IMR-90 (cell line): ENCODE data around the gene PIP4K2A. TPM values are rescaled to one million over a fixed set of nuclear protein-coding genes. Genes with fewer than 3 reads are reported as not detected.

ENCODE experiments used
- ATAC-seq: fragments of 200-7000 bp; cut with Tn5 transposase; 2 replicates; pipeline ENCODE4 v1.9.1; 2020; ENCODE audit warnings: low read depth, mild to moderate bottlenecking, moderate library complexity
- BruUV-seq: library from RNA; stranded (reverse); fragments of 400-500 nt; replicated peaks from 2 replicates; lab custom pipeline; 2021; lab: Mats Ljungman, UMichigan
- CTCF ChIA-PET: fragments of 300-600 bp; formaldehyde crosslinking; extraction: SDS; loops from one replicate; lab custom pipeline; 2021; ENCODE audit warnings: antibody characterized with exemption; lab: Yijun Ruan, JAX
- POLR2A ChIA-PET: fragments of 300-600 bp; sonication (Branson Sonifier 250); formaldehyde crosslinking; loops from one replicate; lab custom pipeline; 2022; ENCODE audit warnings: antibody characterized with exemption; ENCODE audit not compliant: unreplicated experiment; lab: Charles Lee
- DNase-seq: peaks from one replicate; pipeline ENCODE4 v3.0.0; 2013
- H2AFZ ChIP-seq: replicated peaks from 2 replicates; pipeline ENCODE3; 2013; ENCODE audit warnings: low read length, mild to moderate bottlenecking; ENCODE audit not compliant: poor library complexity
- H2AK5ac ChIP-seq: 2 replicates; pipeline ENCODE4 v1.6.1; 2013; ENCODE audit warnings: low read depth, low read length, inconsistent platforms
- H2AK9ac ChIP-seq: replicated peaks from 2 replicates; pipeline ENCODE3; 2013; ENCODE audit warnings: mild to moderate bottlenecking, low read depth, low read length, moderate library complexity; ENCODE audit not compliant: poor library complexity
- H2BK120ac ChIP-seq: 2 replicates; pipeline ENCODE4 v1.6.1; 2013; ENCODE audit warnings: low read depth, low read length, inconsistent platforms
- H2BK15ac ChIP-seq: 3 replicates; pipeline ENCODE4 v1.6.1; 2013; ENCODE audit warnings: low read depth, low read length, inconsistent platforms
- H2BK20ac ChIP-seq: 2 replicates; pipeline ENCODE4 v1.6.1; 2013; ENCODE audit warnings: low read depth, mild to moderate bottlenecking, inconsistent platforms, low read length, moderate library complexity
- H2BK5ac ChIP-seq: 2 replicates; pipeline ENCODE4 v1.6.1; 2013; ENCODE audit warnings: mild to moderate bottlenecking, low read depth, low read length, inconsistent platforms; ENCODE audit not compliant: poor library complexity, severe bottlenecking
- H3K14ac ChIP-seq: replicated peaks from 2 replicates; pipeline ENCODE4 v1.6.1; 2013; ENCODE audit warnings: low read depth, low read length, inconsistent platforms
- H3K18ac ChIP-seq: 2 replicates; pipeline ENCODE4 v1.6.1; 2013; ENCODE audit warnings: low read depth, low read length, control low read depth
- H3K23ac ChIP-seq: 2 replicates; pipeline ENCODE4 v1.6.1; 2013; ENCODE audit warnings: low read depth, low read length, inconsistent platforms
- H3K27ac ChIP-seq: 2 replicates; pipeline ENCODE4 v1.5.1; 2013; ENCODE audit warnings: mild to moderate bottlenecking, control low read depth, low read length; ENCODE audit not compliant: insufficient read depth
- H3K27me3 ChIP-seq: 2 replicates; pipeline ENCODE4 v1.6.1; 2013; ENCODE audit warnings: low read length; ENCODE audit not compliant: control insufficient read depth, insufficient read depth
- H3K36me3 ChIP-seq: 2 replicates; pipeline ENCODE4 v1.6.1; 2013; ENCODE audit warnings: low read length, mixed read lengths; ENCODE audit not compliant: control insufficient read depth, insufficient read depth
- H3K4ac ChIP-seq: 2 replicates; pipeline ENCODE4 v1.6.1; 2013; ENCODE audit warnings: low read depth, low read length, inconsistent platforms
- H3K4me1 ChIP-seq: 2 replicates; pipeline ENCODE4 v1.6.1; 2013; ENCODE audit warnings: low read length, mixed read lengths; ENCODE audit not compliant: control insufficient read depth, insufficient read depth
- H3K4me2 ChIP-seq: 2 replicates; pipeline ENCODE4 v1.6.1; 2013; ENCODE audit warnings: low read depth, mild to moderate bottlenecking, control low read depth, low read length, moderate library complexity
- H3K4me3 ChIP-seq: 2 replicates; pipeline ENCODE4 v1.5.1; 2013; ENCODE audit warnings: low read depth, mild to moderate bottlenecking, control low read depth, low read length, moderate library complexity; ENCODE audit not compliant: insufficient read depth
- H3K56ac ChIP-seq: 2 replicates; pipeline ENCODE4 v1.6.1; 2013; ENCODE audit warnings: low read length, inconsistent platforms; ENCODE audit not compliant: insufficient read depth; ENCODE audit errors: extremely low read depth
- H3K79me1 ChIP-seq, 2 experiments: 2 replicates each; pipeline ENCODE4 v1.6.1; 2013; ENCODE audit warnings: low read length in 2 of 2, inconsistent platforms in 1 of 2, low read depth in 1 of 2
- H3K9ac ChIP-seq: 2 replicates; pipeline ENCODE4 v1.6.1; 2013; ENCODE audit warnings: low read depth, low read length, control low read depth
- H3K9me1 ChIP-seq: 2 replicates; pipeline ENCODE4 v1.6.1; 2013; ENCODE audit warnings: low read length, inconsistent platforms; ENCODE audit not compliant: insufficient read depth
- H3K9me3 ChIP-seq: 2 replicates; pipeline ENCODE4 v1.6.1; 2013; ENCODE audit warnings: low read length; ENCODE audit not compliant: control insufficient read depth, insufficient read depth
- H4K20me1 ChIP-seq: 2 replicates; pipeline ENCODE4 v1.6.1; 2013; ENCODE audit warnings: low read length, inconsistent platforms; ENCODE audit not compliant: insufficient read depth
- H4K5ac ChIP-seq: 2 replicates; pipeline ENCODE4 v1.6.1; 2013; ENCODE audit warnings: mild to moderate bottlenecking, low read depth, low read length, control low read depth
- H4K8ac ChIP-seq, 2 experiments: 2 replicates each; pipeline ENCODE4 v1.6.1; 2013; ENCODE audit warnings: low read depth in 2 of 2, low read length in 2 of 2, control low read depth in 1 of 2, inconsistent platforms in 1 of 2
- H4K91ac ChIP-seq: 2 replicates; pipeline ENCODE4 v1.6.1; 2013; ENCODE audit warnings: low read depth, low read length, inconsistent platforms; ENCODE audit not compliant: insufficient read depth
- BHLHE40 ChIP-seq: fragments of 150-350 bp; IDR thresholded peaks from 2 replicates; pipeline ENCODE4 v1.6.1; 2016; ENCODE audit warnings: mild to moderate bottlenecking, low read depth, low read length
- CEBPB ChIP-seq: IDR thresholded peaks from 2 replicates; pipeline ENCODE4 v1.6.1; 2012; ENCODE audit warnings: low read depth, low read length, improper control_type of control experiment
- CHD1 ChIP-seq: IDR thresholded peaks from 2 replicates; pipeline ENCODE4 v1.6.1; 2012; ENCODE audit warnings: low read depth, low read length, improper control_type of control experiment
- FOS ChIP-seq: fragments of 150-350 bp; IDR thresholded peaks from 2 replicates; pipeline ENCODE4 v1.6.1; 2016; ENCODE audit warnings: low read depth, low read length
- MAFK ChIP-seq: IDR thresholded peaks from 2 replicates; pipeline ENCODE4 v1.6.1; 2012; ENCODE audit warnings: low read depth, low read length, improper control_type of control experiment
- MAZ ChIP-seq: IDR thresholded peaks from 2 replicates; pipeline ENCODE4 v1.6.1; 2012; ENCODE audit warnings: low read depth, mild to moderate bottlenecking, low read length, improper control_type of control experiment, moderate library complexity, borderline replicate concordance
- MXI1 ChIP-seq: IDR thresholded peaks from 2 replicates; pipeline ENCODE4 v1.6.1; 2012; ENCODE audit warnings: low read depth, mild to moderate bottlenecking, low read length, moderate library complexity, borderline replicate concordance
- POLR2A ChIP-seq: IDR thresholded peaks from 2 replicates; pipeline ENCODE4 v1.6.1; 2012; ENCODE audit warnings: mild to moderate bottlenecking, low read depth, low read length
- RAD21 ChIP-seq: IDR thresholded peaks from 2 replicates; pipeline ENCODE4 v1.6.1; 2012; ENCODE audit warnings: low read length, improper control_type of control experiment
- RCOR1 ChIP-seq: IDR thresholded peaks from 2 replicates; pipeline ENCODE4 v1.6.1; 2012; ENCODE audit warnings: mild to moderate bottlenecking, low read length, improper control_type of control experiment; ENCODE audit not compliant: insufficient replicate concordance
- RFX5 ChIP-seq: IDR thresholded peaks from 2 replicates; pipeline ENCODE4 v1.8.0; 2012; ENCODE audit warnings: low read depth, mild to moderate bottlenecking, low read length, moderate library complexity
- SMC3 ChIP-seq: fragments of 150-350 bp; IDR thresholded peaks from 2 replicates; pipeline ENCODE4 v1.6.1; 2016; ENCODE audit warnings: low read depth, mild to moderate bottlenecking, antibody characterized with exemption, low read length, moderate library complexity
- WGBS, 2 experiments: methylation state at CpG; one replicate each; pipeline versions ENCODE4 v1.1.5 to v1.1.7; 2013; ENCODE audit warnings: missing lambda C conversion rate in 2 of 2; ENCODE audit not compliant: insufficient read length in 1 of 2; ENCODE audit errors: extremely low coverage in 2 of 2; 5-methylcytosine and 5-hydroxymethylcytosine counted together
- dilution Hi-C: fragments of 300-500 bp; cut with HindIII; formaldehyde crosslinking; loops from one replicate; pipeline ENCODE4 v1.14.3; 2018; ENCODE audit warnings: low sequenced_read_pairs; ENCODE audit not compliant: unreplicated experiment
- in situ Hi-C: fragments of 300-500 bp; cut with MboI; formaldehyde crosslinking; loops from 3 replicates; pipeline ENCODE4 v1.14.3; 2019; ENCODE audit warnings: low sequenced_read_pairs, inconsistent platforms, mixed read lengths
- intact Hi-C: fragments of 100-400 bp; cut with micrococcal nuclease; formaldehyde crosslinking; loops from 2 replicates; pipeline ENCODE4 v1.10.0; 2022
- polyA plus RNA-seq, 3 experiments: library from polyadenylated mRNA; depleted of rRNA; stranded (reverse); fragments of >200 nt; gene quantifications; 2 replicates each; pipeline ENCODE4 v1.2.3, GENCODE V29; 2012; ENCODE audit warnings: low replicate concordance in 1 of 3
- total RNA-seq: library from RNA; depleted of rRNA; stranded (reverse); fragments of >200 nt; gene quantifications from 2 replicates; pipeline ENCODE4 v1.2.3, GENCODE V29; 2012
- TF ChIP-seq, protein P1 (sequence below): fragments of 150-350 bp; IDR thresholded peaks from 2 replicates; pipeline ENCODE4 v1.6.1; 2017; ENCODE audit warnings: mild to moderate bottlenecking, antibody characterized with exemption, low read length, low read depth
- TF ChIP-seq, protein P2 (sequence below): fragments of 150-350 bp; IDR thresholded peaks from 2 replicates; pipeline ENCODE4 v1.6.1; 2016; ENCODE audit warnings: low read depth, mild to moderate bottlenecking, low read length, moderate library complexity, borderline replicate concordance
- TF ChIP-seq, protein P3 (sequence below): conservative IDR thresholded peaks from 2 replicates; pipeline ENCODE4 v1.5.1; 2012; ENCODE audit warnings: mild to moderate bottlenecking, low read depth, low read length, improper control_type of control experiment

Gene PIP4K2A
- total and polyA plus RNA-seq, 2 of the 4 experiments (the other 2 are of a cell fraction): 9.8 to 18.1 TPM

DNA sequence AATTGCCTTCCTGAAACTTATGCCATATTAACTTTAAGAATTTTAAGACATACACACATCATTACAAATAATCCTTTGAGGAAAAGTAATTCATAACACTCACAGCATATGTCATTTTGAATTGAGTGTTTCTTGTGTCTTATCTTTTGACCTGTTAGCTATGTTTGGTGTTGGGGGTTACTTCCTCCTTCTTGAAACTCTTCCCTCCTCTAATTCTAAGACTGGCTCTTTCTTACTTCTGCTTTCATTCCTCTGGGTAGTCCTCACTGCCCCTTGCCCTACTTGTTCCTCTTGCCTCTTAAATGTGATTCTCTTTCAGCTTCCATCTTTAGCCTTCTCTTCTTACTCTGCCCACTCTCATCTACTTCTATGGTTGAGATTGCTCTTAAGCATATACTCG, 28.3 kb upstream of the PIP4K2A start:
- no TSS peak for BruUV-seq
- CTCF ChIA-PET: no interaction called here
- no peak overlapping the region for H3K9ac ChIP-seq
- no peaks in the 10 kb centered on the region; the same call in 1 of the 2 replicates for H3K4me1 ChIP-seq
- no peak overlapping the region for H2BK20ac ChIP-seq
- H2BK5ac ChIP-seq: no peak overlapping the region
- dilution Hi-C loops: no loop called here
- no peaks in the 10 kb centered on the region for H3K9me1 ChIP-seq
- no peak overlapping the region for H2AFZ ChIP-seq
- no peak overlapping the region for H3K27ac ChIP-seq
- no peak overlapping the region for H3K56ac ChIP-seq
- H4K5ac ChIP-seq: no peak overlapping the region
- no peak overlapping the region for H2AK9ac ChIP-seq
- WGBS, 2 experiments: no CpG with 5 or more reads among the region's 1 CpG
- POLR2A ChIA-PET: no interaction called here
- H3K9me3 ChIP-seq: 0 out of 2 replicates have a peak, but pooled peaks cover 2% of the 10 kb centered on the region
- H3K23ac ChIP-seq: no peak overlapping the region
- no peaks in the 10 kb centered on the region for H3K36me3 ChIP-seq
- H3K27me3 ChIP-seq: no peaks in the 10 kb centered on the region
- no peak overlapping the region for H3K18ac ChIP-seq
- H2BK15ac ChIP-seq: no peak overlapping the region
- no peaks in the 10 kb centered on the region for H3K79me1 ChIP-seq
- no peak overlapping the region for H4K91ac ChIP-seq
- H3K4me3 ChIP-seq: no peak overlapping the region
- no peak overlapping the region for H3K4me2 ChIP-seq
- no peak for ATAC-seq
- H4K8ac ChIP-seq: no peak overlapping the region
- no peak overlapping the region for H2BK120ac ChIP-seq
- no peak overlapping the region for H3K4ac ChIP-seq
- intact Hi-C loops: no loop called here
- no peak overlapping the region for H3K14ac ChIP-seq
- in situ Hi-C loops: no loop called here
- no peaks in the 10 kb centered on the region for H4K20me1 ChIP-seq
- no peak for DNase-seq
- no peak for TF ChIP-seq CEBPB
- TF ChIP-seq CHD1: no peak
- TF ChIP-seq MAZ: no peak
- no peak for TF ChIP-seq BHLHE40
- TF ChIP-seq SMC3: no peak
- no peak for TF ChIP-seq RCOR1
- TF ChIP-seq, protein P1, sequence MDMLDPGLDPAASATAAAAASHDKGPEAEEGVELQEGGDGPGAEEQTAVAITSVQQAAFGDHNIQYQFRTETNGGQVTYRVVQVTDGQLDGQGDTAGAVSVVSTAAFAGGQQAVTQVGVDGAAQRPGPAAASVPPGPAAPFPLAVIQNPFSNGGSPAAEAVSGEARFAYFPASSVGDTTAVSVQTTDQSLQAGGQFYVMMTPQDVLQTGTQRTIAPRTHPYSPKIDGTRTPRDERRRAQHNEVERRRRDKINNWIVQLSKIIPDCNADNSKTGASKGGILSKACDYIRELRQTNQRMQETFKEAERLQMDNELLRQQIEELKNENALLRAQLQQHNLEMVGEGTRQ: no peak
- TF ChIP-seq POLR2A: no peak
- no peak for TF ChIP-seq RAD21
- no peak for TF ChIP-seq FOS
- no peak for TF ChIP-seq MXI1
- TF ChIP-seq, protein P2, sequence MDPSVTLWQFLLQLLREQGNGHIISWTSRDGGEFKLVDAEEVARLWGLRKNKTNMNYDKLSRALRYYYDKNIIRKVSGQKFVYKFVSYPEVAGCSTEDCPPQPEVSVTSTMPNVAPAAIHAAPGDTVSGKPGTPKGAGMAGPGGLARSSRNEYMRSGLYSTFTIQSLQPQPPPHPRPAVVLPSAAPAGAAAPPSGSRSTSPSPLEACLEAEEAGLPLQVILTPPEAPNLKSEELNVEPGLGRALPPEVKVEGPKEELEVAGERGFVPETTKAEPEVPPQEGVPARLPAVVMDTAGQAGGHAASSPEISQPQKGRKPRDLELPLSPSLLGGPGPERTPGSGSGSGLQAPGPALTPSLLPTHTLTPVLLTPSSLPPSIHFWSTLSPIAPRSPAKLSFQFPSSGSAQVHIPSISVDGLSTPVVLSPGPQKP: no peak
- TF ChIP-seq RFX5: no peak
- no peak for TF ChIP-seq MAFK
- TF ChIP-seq, protein P3, sequence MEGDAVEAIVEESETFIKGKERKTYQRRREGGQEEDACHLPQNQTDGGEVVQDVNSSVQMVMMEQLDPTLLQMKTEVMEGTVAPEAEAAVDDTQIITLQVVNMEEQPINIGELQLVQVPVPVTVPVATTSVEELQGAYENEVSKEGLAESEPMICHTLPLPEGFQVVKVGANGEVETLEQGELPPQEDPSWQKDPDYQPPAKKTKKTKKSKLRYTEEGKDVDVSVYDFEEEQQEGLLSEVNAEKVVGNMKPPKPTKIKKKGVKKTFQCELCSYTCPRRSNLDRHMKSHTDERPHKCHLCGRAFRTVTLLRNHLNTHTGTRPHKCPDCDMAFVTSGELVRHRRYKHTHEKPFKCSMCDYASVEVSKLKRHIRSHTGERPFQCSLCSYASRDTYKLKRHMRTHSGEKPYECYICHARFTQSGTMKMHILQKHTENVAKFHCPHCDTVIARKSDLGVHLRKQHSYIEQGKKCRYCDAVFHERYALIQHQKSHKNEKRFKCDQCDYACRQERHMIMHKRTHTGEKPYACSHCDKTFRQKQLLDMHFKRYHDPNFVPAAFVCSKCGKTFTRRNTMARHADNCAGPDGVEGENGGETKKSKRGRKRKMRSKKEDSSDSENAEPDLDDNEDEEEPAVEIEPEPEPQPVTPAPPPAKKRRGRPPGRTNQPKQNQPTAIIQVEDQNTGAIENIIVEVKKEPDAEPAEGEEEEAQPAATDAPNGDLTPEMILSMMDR: no peak
- H2AK5ac ChIP-seq: no peak overlapping the region
